DOHH2 (cell line): ENCODE data around the gene CDKN1C.

Experiments
- H3F3A ChIP-seq: fragments of 200-600 bp; sonication (generic), shearing (Covaris generic); 2 replicates; pipeline ENCODE4 v1.6.0; 2016; ENCODE audit warnings: antibody characterized with exemption, mild to moderate bottlenecking; ENCODE audit not compliant: control insufficient read depth, insufficient read depth
- H3K27ac ChIP-seq: fragments of 200-600 bp; sonication (generic); 2 replicates; pipeline ENCODE4 v1.5.1; 2014; ENCODE audit warnings: low read depth, mild to moderate bottlenecking, low read length, moderate library complexity
- H3K27me3 ChIP-seq: fragments of 200-600 bp; sonication (generic); 2 replicates; pipeline ENCODE4 v1.6.1; 2014; ENCODE audit warnings: mild to moderate bottlenecking, low read length, mixed read lengths; ENCODE audit not compliant: control insufficient read depth
- H3K36me3 ChIP-seq: fragments of 200-600 bp; sonication (generic); 2 replicates; pipeline ENCODE4 v1.6.1; 2014; ENCODE audit warnings: mild to moderate bottlenecking, low read length, moderate library complexity, mixed read lengths; ENCODE audit not compliant: control insufficient read depth
- H3K4me1 ChIP-seq: fragments of 200-600 bp; sonication (generic); 2 replicates; pipeline ENCODE4 v1.6.1; 2014; ENCODE audit warnings: mild to moderate bottlenecking, low read length, mixed read lengths; ENCODE audit not compliant: control insufficient read depth
- H3K4me2 ChIP-seq: fragments of 200-600 bp; sonication (generic); 2 replicates; pipeline ENCODE4 v1.6.0; 2014; ENCODE audit warnings: mild to moderate bottlenecking, low read length, moderate library complexity
- H3K4me3 ChIP-seq: fragments of 200-600 bp; sonication (generic); 2 replicates; pipeline ENCODE4 v1.5.1; 2014; ENCODE audit warnings: mild to moderate bottlenecking, low read length, mixed read lengths
- H3K79me2 ChIP-seq: fragments of 200-600 bp; sonication (generic); 2 replicates; pipeline ENCODE4 v1.6.1; 2014; ENCODE audit warnings: mild to moderate bottlenecking, low read length, mixed read lengths; ENCODE audit not compliant: control insufficient read depth
- H3K9me2 ChIP-seq: fragments of 200-600 bp; sonication (generic); replicated peaks from 2 replicates; pipeline ENCODE4 v1.6.1; 2014; ENCODE audit warnings: mild to moderate bottlenecking, low read length, mixed read lengths; ENCODE audit not compliant: control insufficient read depth
- H3K9me3 ChIP-seq: fragments of 200-600 bp; sonication (generic); 2 replicates; pipeline ENCODE4 v1.6.1; 2014; ENCODE audit warnings: antibody characterized with exemption, low read length, mixed read lengths; ENCODE audit not compliant: control insufficient read depth, insufficient read depth
- H4K20me1 ChIP-seq: fragments of 200-600 bp; sonication (generic); 2 replicates; pipeline ENCODE4 v1.6.0; 2014; ENCODE audit warnings: low read depth, mild to moderate bottlenecking, antibody characterized with exemption, low read length, moderate library complexity; ENCODE audit not compliant: control insufficient read depth, insufficient read depth
- CTCF ChIP-seq: fragments of 200-600 bp; sonication (generic); IDR thresholded peaks from one replicate; pipeline ENCODE4 v1.5.1; 2014; ENCODE audit warnings: antibody characterized with exemption, mild to moderate bottlenecking, low read depth, low read length; ENCODE audit not compliant: poor library complexity, severe bottlenecking
- EZH2phosphoT487 ChIP-seq: fragments of 200-600 bp; sonication (generic); IDR thresholded peaks from 2 replicates; pipeline ENCODE4 v1.6.1; 2017; ENCODE audit warnings: borderline replicate concordance, mild to moderate bottlenecking, antibody characterized with exemption, low read length, moderate library complexity, mixed read lengths

CDKN1C gene

GRCh38 chr11:2933375-2934020 is 47.9 kb upstream of the CDKN1C start:
- Histone ChIP-seq H3K79me2 (no peaks in the 10 kb centered on the region), H3K36me3 (no peaks in the 10 kb centered on the region), H3F3A (0 out of 2 replicates have a peak, but pooled peaks cover 4% of the 10 kb centered on the region), H3K4me1 (peaks cover 10% of the 10 kb centered on the region), H3K9me3 (peaks cover 7% of the 10 kb centered on the region; the same call in 1 of the 2 replicates), H3K27ac (no peak overlapping the region), H3K4me2 (no peak overlapping the region), H4K20me1 (no peaks in the 10 kb centered on the region; the same call in 1 of the 2 replicates), H3K9me2 (no peaks in the 10 kb centered on the region), H3K4me3 (no peak overlapping the region), H3K27me3 (peaks cover 19% of the 10 kb centered on the region)
- TF ChIP-seq EZH2phosphoT487 (no peak), CTCF (no peak)

- Histone ChIP-seq H3K9me3 (peaks cover 5% of the 10 kb centered on the region; the same call in 1 of the 2 replicates), H3F3A (0 out of 2 replicates have a peak, but pooled peaks cover 3% of the 10 kb centered on the region), H3K9me2 (no peaks in the 10 kb centered on the region), H3K4me2 (no peak overlapping the region), H3K79me2 (no peaks in the 10 kb centered on the region), H3K36me3 (no peaks in the 10 kb centered on the region), H3K4me1 (peaks cover 10% of the 10 kb centered on the region), H3K27me3 (peaks cover 25% of the 10 kb centered on the region), H3K4me3 (no peak overlapping the region), H3K27ac (no peak overlapping the region), H4K20me1 (no peaks in the 10 kb centered on the region; the same call in 1 of the 2 replicates)
- TF ChIP-seq EZH2phosphoT487 (no peak), CTCF (no peak)
These were observed 47.3 kb upstream of the CDKN1C start for GRCh38 chr11:2932850-2933251.

- Histone ChIP-seq H3K27me3 (peaks cover 25% of the 10 kb centered on the region), H3K27ac (no peak overlapping the region), H3K4me2 (no peak overlapping the region), H3K9me2 (no peaks in the 10 kb centered on the region), H4K20me1 (no peaks in the 10 kb centered on the region; the same call in 1 of the 2 replicates), H3F3A (no peaks in the 10 kb centered on the region), H3K9me3 (no peaks in the 10 kb centered on the region), H3K79me2 (no peaks in the 10 kb centered on the region), H3K4me3 (no peak overlapping the region), H3K36me3 (no peaks in the 10 kb centered on the region), H3K4me1 (peaks cover 10% of the 10 kb centered on the region)
- TF ChIP-seq CTCF (no peak), EZH2phosphoT487 (no peak)
These were observed 46.5 kb upstream of the CDKN1C start for GRCh38 chr11:2931771-2932738.
